Adipose tissue (tissue), 3 donors: ENCODE measurements around the gene PRKRIP1. TPM values are rescaled to one million over a fixed set of nuclear protein-coding genes. Genes with fewer than 3 reads are reported as not detected.
"Not testable (repeated sequence)": the region's sequence is repeated elsewhere in the genome, so short reads cannot be mapped to it uniquely, and the experiment has no call there.

ENCODE experiments used
- H3K27ac ChIP-seq: one replicate; pipeline ENCODE4 v1.5.1; 2013; ENCODE audit warnings: low read depth, low read length
- WGBS, 3 donors: extraction: QIAGEN DNeasy Blood & Tissue Kit; methylation state at CpG; one replicate each; pipeline ENCODE4 v1.1.7; 2013; 5-methylcytosine and 5-hydroxymethylcytosine counted together
- polyA plus RNA-seq, 3 donors: library from polyadenylated mRNA; stranded (reverse); fragments of 200-250 nt; gene quantifications; one replicate each; pipeline ENCODE4 v1.2.3, GENCODE V29; 2013
- donor health status: healthy with polysubstance abuse.
- donor health status: Bipolar disorder and iron deficiency.
- donor health status: healthy.

PRKRIP1 gene
- polyA plus RNA-seq, 3 donors: 13.3 to 18.3 (median 16.3) TPM

- 89 to 92% (median 90%) methylated on average over 16 to 24 of the region's 24 CpGs for WGBS, 3 donors
- H3K27ac ChIP-seq: no peak overlapping the region
Observed at GRCh38 chr7:102469351-102469971, 73.3 kb downstream of the PRKRIP1 start.

GRCh38 chr7:102469972-102470825, 74.0 kb downstream of the PRKRIP1 start:
- 75 to 80% (median 78%) methylated on average over 20 of the region's 20 CpGs for WGBS, 3 donors

GRCh38 chr7:102471791-102472125, 75.6 kb downstream of the PRKRIP1 start:
- WGBS, 3 donors: 78 to 85% (median 79%) methylated on average over 6 of the region's 6 CpGs
- no peak overlapping the region for H3K27ac ChIP-seq

More at GRCh38 chr7:102469972-102470825, 74.0 kb downstream of the PRKRIP1 start:
- H3K27ac ChIP-seq: no peak overlapping the region

- WGBS, 3 donors: 74 to 78% (median 76%) methylated on average over 31 of the region's 31 CpGs
Observed at GRCh38 chr7:102472126-102473041, 76.2 kb downstream of the PRKRIP1 start.

GRCh38 chr7:102473271-102473991, 77.3 kb downstream of the PRKRIP1 start:
- WGBS, 3 donors: 79 to 83% (median 83%) methylated on average over 22 to 23 of the region's 23 CpGs
- H3K27ac ChIP-seq: no peak overlapping the region

More at GRCh38 chr7:102472126-102473041, 76.2 kb downstream of the PRKRIP1 start:
- H3K27ac ChIP-seq: no peak overlapping the region

GRCh38 chr7:102474116-102474515, 78.0 kb downstream of the PRKRIP1 start:
- WGBS, 3 donors: 75 to 88% (median 84%) methylated on average over 9 to 10 of the region's 14 CpGs

GRCh38 chr7:102474736-102475435, 78.7 kb downstream of the PRKRIP1 start:
- WGBS, 3 donors: 69 to 87% (median 79%) methylated on average over 7 to 9 of the region's 19 CpGs
- not testable (repeated sequence) for H3K27ac ChIP-seq

More at GRCh38 chr7:102474116-102474515, 78.0 kb downstream of the PRKRIP1 start:
- H3K27ac ChIP-seq: not testable (repeated sequence)

Other genes with a start within 250 kb of the PRKRIP1 start
- gene SH2B2, start 109.5 kb upstream of the PRKRIP1 start, polyA plus RNA-seq: 1 to 10 TPM; 1.6 to 7.8 (median 2.4) TPM
- under 1 TPM in 1 of 3 donors, not detected in 2; 0.16 TPM for gene SPDYE6, start 39.9 kb upstream of the PRKRIP1 start, polyA plus RNA-seq
- 10 to 100 TPM in 2 of 3 donors, 1 to 10 TPM in 1; 5.4 to 17.8 (median 11.6) TPM for gene ORAI2, start 37.2 kb downstream of the PRKRIP1 start, polyA plus RNA-seq
- gene ALKBH4, start 68.5 kb downstream of the PRKRIP1 start, polyA plus RNA-seq: 1 to 10 TPM; 4.5 to 6.8 (median 5.7) TPM
- 10 to 100 TPM in 2 of 3 donors, 1 to 10 TPM in 1; 7.6 to 15.1 (median 10.4) TPM for gene LRWD1, start 68.6 kb downstream of the PRKRIP1 start, polyA plus RNA-seq
- gene POLR2J, start 82.6 kb downstream of the PRKRIP1 start, polyA plus RNA-seq: 10 to 100 TPM; 41.1 to 95.5 (median 82.3) TPM
- gene RASA4B, start 121.4 kb downstream of the PRKRIP1 start, polyA plus RNA-seq: 10 to 100 TPM in 2 of 3 donors, 1 to 10 TPM in 1; 9.7 to 17.1 (median 12.6) TPM
- gene UPK3BL2, start 147.3 kb downstream of the PRKRIP1 start, polyA plus RNA-seq: 1 to 10 TPM; 3.6 to 9.8 (median 6.8) TPM
- under 1 TPM in 1 of 3 donors, not detected in 2; 0.03 TPM for gene SPDYE2, start 154.9 kb downstream of the PRKRIP1 start, polyA plus RNA-seq
- gene POLR2J3, start 176.2 kb downstream of the PRKRIP1 start, polyA plus RNA-seq: 10 to 100 TPM; 33.7 to 84.8 (median 77.0) TPM
- gene RASA4, start 220.4 kb downstream of the PRKRIP1 start, polyA plus RNA-seq: 10 to 100 TPM; 15.1 to 37.6 (median 35.2) TPM
- 10 to 100 TPM; 14.3 to 47.2 (median 33.4) TPM for gene UPK3BL1, start 246.4 kb downstream of the PRKRIP1 start, polyA plus RNA-seq